Breast epithelium (tissue), 4 donors: ENCODE measurements around the gene MORF4L2. TPM values are rescaled to one million over a fixed set of nuclear protein-coding genes. Genes with fewer than 3 reads are reported as not detected.
"Not testable (repeated sequence)": the region's sequence is repeated elsewhere in the genome, so short reads cannot be mapped to it uniquely, and the experiment has no call there.

Experiments
- DNase-seq, 2 donors: peaks; one replicate each; pipeline ENCODE4 v3.0.0-alpha.2; 2019; ENCODE audit warnings: low spot score in 2 of 2
- H3K27ac ChIP-seq, 2 donors: fragments of 200-600 bp; sonication (generic) in 1 of 2; one replicate each; pipeline ENCODE4 v1.5.1; 2016 to 2019; ENCODE audit warnings: mild to moderate bottlenecking in 1 of 2
- H3K27me3 ChIP-seq, 2 donors: fragments of 200-600 bp; sonication (generic) in 1 of 2; one replicate each; pipeline versions ENCODE4 v1.5.1 to v1.6.0; 2017 to 2019; ENCODE audit warnings: control low read depth in 1 of 2, mild to moderate bottlenecking in 1 of 2
- H3K36me3 ChIP-seq: fragments of 200-600 bp; one replicate; pipeline ENCODE4 v1.5.1; 2019
- H3K4me1 ChIP-seq, 2 donors: fragments of 200-600 bp; sonication (generic); one replicate each; pipeline ENCODE4 v1.5.1; 2016 to 2019; ENCODE audit warnings: control low read depth in 1 of 2
- H3K4me3 ChIP-seq, 3 donors: fragments of 200-600 bp; sonication (generic); 1 replicate in 2 of 3; 2 replicates in 1 of 3; pipeline ENCODE4 v1.5.1; 2016 to 2019; ENCODE audit warnings: mild to moderate bottlenecking in 3 of 3, moderate library complexity in 2 of 3
- H3K9me3 ChIP-seq, 2 donors: fragments of 200-600 bp; sonication (generic) in 1 of 2; one replicate each; pipeline ENCODE4 v1.5.1; 2016 to 2019; ENCODE audit warnings: control low read depth in 1 of 2
- POLR2A ChIP-seq: fragments of 450-650 bp; IDR thresholded peaks from one replicate; pipeline ENCODE4 v1.6.1; 2016; ENCODE audit warnings: antibody characterized with exemption, mild to moderate bottlenecking, moderate library complexity
- POLR2AphosphoS5 ChIP-seq, 3 donors: sonication (generic); formaldehyde crosslinking; IDR thresholded peaks; one replicate each; pipeline ENCODE4 v1.6.1; 2017; ENCODE audit warnings: antibody characterized with exemption in 3 of 3
- intact Hi-C: fragments of 100-400 bp; cut with DNase I; formaldehyde crosslinking; loops from one replicate; pipeline ENCODE4 v1.15.1; 2023; ENCODE audit warnings: low total_unique reads
- total RNA-seq, 3 donors: library from RNA; depleted of rRNA; stranded (reverse); fragments of >200 nt; gene quantifications; one replicate each; pipeline ENCODE4 v1.1.0, GENCODE V29; 2016
- TF ChIP-seq, protein P1 (sequence below), 3 donors: fragments of 450-650 bp; IDR thresholded peaks; one replicate each; pipeline ENCODE4 v1.5.1; 2016 to 2017; ENCODE audit warnings: antibody characterized with exemption in 3 of 3, mild to moderate bottlenecking in 3 of 3, moderate library complexity in 3 of 3

The MORF4L2 gene
- total RNA-seq, 3 donors from 2014 or later, result 179 to 400 (median 296) TPM

DNA sequence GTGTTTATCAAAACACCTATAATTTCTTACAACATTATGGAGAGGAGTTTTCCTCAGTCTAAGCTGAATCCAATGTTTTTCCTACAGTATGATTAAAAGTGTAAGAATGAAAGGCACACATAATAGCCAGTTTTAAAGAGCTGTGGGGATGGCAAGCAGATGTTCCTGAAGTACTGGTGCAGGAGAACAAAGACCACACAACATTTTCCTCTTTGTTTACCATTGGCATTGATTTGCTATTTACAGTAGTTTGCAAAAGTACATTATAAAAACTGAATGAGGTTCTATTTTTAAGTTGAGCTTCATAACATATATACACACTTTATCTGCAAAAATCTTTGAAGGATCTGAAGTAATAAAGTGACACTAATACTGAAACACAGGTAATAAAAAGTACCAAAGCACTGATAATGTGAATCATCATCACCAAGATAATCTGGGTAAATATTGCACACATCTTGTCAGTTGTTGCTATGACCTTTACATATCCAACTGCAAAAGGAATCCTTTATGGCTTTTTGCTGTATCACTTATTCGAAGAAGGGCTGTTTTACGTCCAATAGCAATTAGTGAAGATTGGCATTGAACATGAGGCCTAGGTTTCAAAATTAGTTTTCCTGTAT is 35.2 kb downstream of the MORF4L2 start:
- no peak overlapping the region for H3K27ac ChIP-seq
- peaks cover 0 to 15% of the 10 kb centered on the region in 2 donors for H3K27me3 ChIP-seq

DNA sequence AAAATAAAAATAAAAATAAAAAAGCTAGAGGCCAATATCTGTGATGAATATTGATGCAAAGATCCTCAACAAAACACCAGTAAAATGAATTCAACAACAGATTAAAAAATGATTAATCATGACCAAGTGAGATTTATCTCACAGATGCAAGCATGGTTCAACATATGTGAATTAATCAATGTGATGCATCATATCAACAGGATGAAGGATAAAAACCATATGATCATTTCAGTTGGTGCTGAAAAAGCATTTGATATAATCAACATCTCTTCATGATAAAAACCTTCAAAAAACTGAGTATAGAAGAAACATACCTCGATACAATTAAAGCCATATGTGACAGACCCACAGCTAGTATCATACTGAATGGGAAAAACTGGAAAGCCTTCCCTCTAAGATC is 38.9 kb downstream of the MORF4L2 start:
- intact Hi-C loops, result no loop called here
- TF ChIP-seq POLR2AphosphoS5 (IDR thresholded peaks at IDR 0.05) (no peak), POLR2A (no peak)
- TF ChIP-seq, protein P1, sequence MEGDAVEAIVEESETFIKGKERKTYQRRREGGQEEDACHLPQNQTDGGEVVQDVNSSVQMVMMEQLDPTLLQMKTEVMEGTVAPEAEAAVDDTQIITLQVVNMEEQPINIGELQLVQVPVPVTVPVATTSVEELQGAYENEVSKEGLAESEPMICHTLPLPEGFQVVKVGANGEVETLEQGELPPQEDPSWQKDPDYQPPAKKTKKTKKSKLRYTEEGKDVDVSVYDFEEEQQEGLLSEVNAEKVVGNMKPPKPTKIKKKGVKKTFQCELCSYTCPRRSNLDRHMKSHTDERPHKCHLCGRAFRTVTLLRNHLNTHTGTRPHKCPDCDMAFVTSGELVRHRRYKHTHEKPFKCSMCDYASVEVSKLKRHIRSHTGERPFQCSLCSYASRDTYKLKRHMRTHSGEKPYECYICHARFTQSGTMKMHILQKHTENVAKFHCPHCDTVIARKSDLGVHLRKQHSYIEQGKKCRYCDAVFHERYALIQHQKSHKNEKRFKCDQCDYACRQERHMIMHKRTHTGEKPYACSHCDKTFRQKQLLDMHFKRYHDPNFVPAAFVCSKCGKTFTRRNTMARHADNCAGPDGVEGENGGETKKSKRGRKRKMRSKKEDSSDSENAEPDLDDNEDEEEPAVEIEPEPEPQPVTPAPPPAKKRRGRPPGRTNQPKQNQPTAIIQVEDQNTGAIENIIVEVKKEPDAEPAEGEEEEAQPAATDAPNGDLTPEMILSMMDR (IDR thresholded peaks at IDR 0.05), result no peak
- H3K4me3 ChIP-seq, result no peak overlapping the region

More for the DNA sequence above, 35.2 kb downstream of the MORF4L2 start:
- Histone ChIP-seq H3K4me1 (no peaks in the 10 kb centered on the region), H3K4me3 (no peak overlapping the region), H3K36me3 (no peaks in the 10 kb centered on the region), H3K9me3 (peaks cover 0 to 8% of the 10 kb centered on the region in 2 donors)
- intact Hi-C loops, result no loop called here
- DNase-seq, result no peak
- no peak for TF ChIP-seq POLR2A
- TF ChIP-seq POLR2AphosphoS5 (IDR thresholded peaks at IDR 0.05), result no peak
- TF ChIP-seq, protein P1 (IDR thresholded peaks at IDR 0.05), result no peak

DNA sequence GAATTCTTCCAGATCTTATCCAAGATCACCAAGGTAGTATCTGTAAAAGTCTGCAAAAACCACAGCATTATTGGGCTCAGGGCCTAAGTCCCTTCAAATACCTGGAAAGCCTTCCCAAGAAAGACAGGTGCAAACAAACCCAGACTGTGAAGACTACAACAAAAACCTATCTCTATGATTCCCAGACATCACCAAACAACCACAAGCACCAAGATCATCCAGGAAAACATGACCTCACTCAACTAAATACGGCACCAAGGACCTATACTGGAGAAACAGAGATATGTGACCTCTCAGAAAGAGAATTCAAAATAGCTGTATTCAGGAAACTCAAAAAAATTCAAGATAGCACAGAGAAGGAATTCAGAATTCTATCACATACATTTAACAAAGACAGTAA is 42.4 kb downstream of the MORF4L2 start:
- TF ChIP-seq POLR2A (no peak), POLR2AphosphoS5 (IDR thresholded peaks at IDR 0.05) (no peak)
- TF ChIP-seq, protein P1 (IDR thresholded peaks at IDR 0.05), result no peak
- H3K36me3 ChIP-seq, result no peaks in the 10 kb centered on the region
- DNase-seq, result no peak
- H3K27me3 ChIP-seq, result peaks cover 0 to 35% of the 10 kb centered on the region in 2 donors
- H3K4me1 ChIP-seq, result no peaks in the 10 kb centered on the region
- no peak overlapping the region for H3K4me3 ChIP-seq
- peaks cover 0 to 8% of the 10 kb centered on the region in 2 donors for H3K9me3 ChIP-seq
- no peak overlapping the region for H3K27ac ChIP-seq
- intact Hi-C loops, result no loop called here

More for the DNA sequence above, 38.9 kb downstream of the MORF4L2 start:
- Histone ChIP-seq H3K27me3 (peaks cover 0 to 17% of the 10 kb centered on the region in 2 donors), H3K4me1 (no peaks in the 10 kb centered on the region), H3K36me3 (no peaks in the 10 kb centered on the region), H3K27ac (no peak overlapping the region), H3K9me3 (peaks cover 0 to 8% of the 10 kb centered on the region in 2 donors)
- no peak for DNase-seq

DNA sequence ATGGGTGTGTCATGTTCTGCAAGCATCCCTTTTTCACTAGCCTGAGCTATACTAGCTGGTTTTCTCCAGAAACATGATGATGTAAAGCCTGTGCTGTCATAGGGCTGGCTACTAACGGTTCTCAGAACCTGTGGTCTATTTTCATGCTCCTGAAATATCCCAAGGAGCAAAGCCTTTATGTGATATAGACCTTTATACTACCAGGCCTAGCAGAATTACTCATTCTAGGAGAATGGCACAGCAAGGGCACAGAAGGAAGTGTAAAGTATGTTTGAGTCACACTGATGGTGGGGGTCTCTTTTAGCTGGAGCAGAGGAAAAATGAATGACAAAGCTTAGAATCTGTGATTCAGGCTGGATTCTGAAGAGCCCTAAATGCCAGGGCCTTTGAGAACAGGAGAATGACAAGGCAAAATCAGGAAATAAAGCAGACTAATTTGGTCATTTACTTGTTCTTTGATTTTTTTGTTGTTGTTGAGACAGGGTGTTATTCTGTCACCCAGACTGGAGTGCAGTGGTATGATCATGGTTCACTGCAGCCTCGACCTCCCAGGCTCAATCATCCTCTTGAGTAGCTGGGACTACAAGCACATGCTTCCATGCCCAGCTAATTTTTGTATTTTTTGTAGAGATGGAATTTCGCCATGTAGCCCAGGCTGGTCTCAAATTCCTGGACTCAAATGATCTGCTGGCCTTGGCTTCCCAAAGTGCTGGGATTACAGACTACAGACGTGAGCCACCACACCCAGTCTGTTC is 45.9 kb downstream of the MORF4L2 start:
- no peak overlapping the region for H3K4me3 ChIP-seq
- H3K27me3 ChIP-seq, result peaks cover 0 to 35% of the 10 kb centered on the region in 2 donors
- H3K27ac ChIP-seq, result no peak overlapping the region
- TF ChIP-seq POLR2A, result no peak
- TF ChIP-seq POLR2AphosphoS5 (IDR thresholded peaks at IDR 0.05), result no peak
- TF ChIP-seq, protein P1 (IDR thresholded peaks at IDR 0.05), result no peak
- no peaks in the 10 kb centered on the region for H3K9me3 ChIP-seq
- no peak for DNase-seq
- no peaks in the 10 kb centered on the region for H3K4me1 ChIP-seq
- H3K36me3 ChIP-seq, result no peaks in the 10 kb centered on the region
- intact Hi-C loops, result no loop called here

DNA sequence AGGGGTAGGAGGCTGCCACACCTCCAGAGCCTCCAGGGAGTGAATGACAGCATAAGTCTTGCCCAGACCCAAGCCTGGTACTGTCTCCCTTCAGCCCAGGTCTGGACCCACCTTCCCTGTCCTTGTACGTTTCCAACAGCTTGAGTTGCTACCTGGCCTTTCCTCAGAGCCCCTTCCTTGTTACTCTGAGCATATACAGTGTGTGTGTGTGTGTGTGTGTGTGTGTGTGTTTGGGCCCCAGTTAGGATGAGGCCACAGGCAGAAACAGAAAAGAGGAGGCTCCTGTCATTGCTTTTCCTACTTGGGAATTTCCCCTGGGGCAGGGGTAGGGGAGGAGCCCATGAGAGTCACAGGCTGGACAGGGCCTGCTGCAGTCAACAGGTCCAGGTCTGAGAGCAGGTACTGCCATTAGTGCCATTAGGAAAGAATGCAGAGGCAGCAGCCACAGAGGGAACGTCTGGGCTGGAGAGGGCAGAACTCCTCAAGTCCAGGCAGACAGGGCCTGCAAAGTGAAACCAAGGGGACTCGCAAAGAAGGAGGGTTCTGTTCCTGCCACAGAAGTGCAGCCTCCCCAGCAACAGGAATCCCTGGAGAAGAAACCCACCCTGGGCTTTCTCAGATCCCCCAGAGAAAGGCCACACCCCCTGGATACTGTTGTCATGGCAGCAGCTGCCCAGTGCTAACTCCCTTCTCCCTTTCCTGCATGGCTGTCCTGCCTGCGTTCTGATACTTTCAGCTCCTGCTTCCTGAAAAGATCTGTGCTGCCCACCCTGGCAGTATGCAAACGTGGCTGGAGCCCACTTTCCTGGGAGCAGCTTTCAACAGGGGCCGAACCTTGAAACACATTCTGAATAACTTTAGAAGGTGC is 47.8 kb downstream of the MORF4L2 start:
- H3K27ac ChIP-seq, H3K4me1 ChIP-seq, H3K9me3 ChIP-seq, H3K36me3 ChIP-seq, DNase-seq, intact Hi-C loops: not testable (repeated sequence)
- peak overlapping the region in 1 of 3 donors; percentile 31 for H3K4me3 ChIP-seq
- peaks cover 0 to 38% of the 10 kb centered on the region in 2 donors for H3K27me3 ChIP-seq
